Erythroblast (primary cell): Measurements from ENCODE around the gene RSU1.
A peak's percentile ranks its signal among the peaks of the same experiment; 100 is the strongest.

Experiments used
- DNase-seq, 2 experiments: peaks; one replicate each; lab custom pipeline; 2025; lab: John Stamatoyannopoulos, UW
- GATA1 ChIP-seq: IDR thresholded peaks from 2 replicates; pipeline ENCODE4 v1.6.1; 2011; ENCODE audit warnings: low read depth, mild to moderate bottlenecking, control low read depth, low read length, moderate library complexity
- POLR2A ChIP-seq: IDR thresholded peaks from 2 replicates; pipeline ENCODE4 v1.6.1; 2011; ENCODE audit warnings: mild to moderate bottlenecking, low read length

RSU1 gene

GRCh38 chr10:16583382-16583781 is 233.8 kb downstream of the RSU1 start:
- TF ChIP-seq GATA1 (no peak), POLR2A (no peak)
- DNase-seq: no peak

- TF ChIP-seq POLR2A (no peak), GATA1 (no peak)
- no peak for DNase-seq
These were observed 236.0 kb downstream of the RSU1 start for GRCh38 chr10:16581202-16581601.

- no peak for DNase-seq
These were observed 246.5 kb downstream of the RSU1 start for GRCh38 chr10:16570731-16571130.

GRCh38 chr10:16566202-16566805 is 250.9 kb downstream of the RSU1 start:
- no peak for DNase-seq
- TF ChIP-seq POLR2A: no peak
- TF ChIP-seq GATA1: no peak

More at GRCh38 chr10:16570731-16571130, 246.5 kb downstream of the RSU1 start:
- TF ChIP-seq GATA1: no peak
- TF ChIP-seq POLR2A: no peak

- no peak for TF ChIP-seq GATA1
- TF ChIP-seq POLR2A: no peak
- no peak for DNase-seq
These were observed 251.6 kb downstream of the RSU1 start for GRCh38 chr10:16565604-16566003.

GRCh38 chr10:16562891-16563290 is 254.3 kb downstream of the RSU1 start:
- DNase-seq: no peak
- TF ChIP-seq POLR2A: no peak

GRCh38 chr10:16559236-16559773 is 257.9 kb downstream of the RSU1 start:
- no peak for DNase-seq
- TF ChIP-seq GATA1 (no peak), POLR2A (no peak)

- no peak for TF ChIP-seq GATA1
- no peak for TF ChIP-seq POLR2A
These were observed 269.3 kb downstream of the RSU1 start for GRCh38 chr10:16547973-16548372.

GRCh38 chr10:16545116-16545736 is 272.0 kb downstream of the RSU1 start:
- peak; percentile 15 to 34 for DNase-seq
- TF ChIP-seq GATA1: no peak
- no peak for TF ChIP-seq POLR2A

More at GRCh38 chr10:16547973-16548372, 269.3 kb downstream of the RSU1 start:
- DNase-seq: no peak

- no peak for DNase-seq
- TF ChIP-seq POLR2A (no peak), GATA1 (no peak)
These were observed 272.6 kb downstream of the RSU1 start for GRCh38 chr10:16544591-16544990.

- DNase-seq: no peak
- TF ChIP-seq POLR2A: no peak
- TF ChIP-seq GATA1: no peak
These were observed 273.1 kb downstream of the RSU1 start for GRCh38 chr10:16544099-16544498.
